HG03103 (cell line): ENCODE measurements around the gene UNC93A.
"Not testable (repeated sequence)": the region's sequence is repeated elsewhere in the genome, so short reads cannot be mapped to it uniquely, and the experiment has no call there.

Experiments
- ATAC-seq: cut with Tn5 transposase; IDR thresholded peaks from one replicate; pipeline ENCODE4 v1.9.1; 2021; ENCODE audit warnings: low read depth; ENCODE audit not compliant: unreplicated experiment

Gene UNC93A

DNA sequence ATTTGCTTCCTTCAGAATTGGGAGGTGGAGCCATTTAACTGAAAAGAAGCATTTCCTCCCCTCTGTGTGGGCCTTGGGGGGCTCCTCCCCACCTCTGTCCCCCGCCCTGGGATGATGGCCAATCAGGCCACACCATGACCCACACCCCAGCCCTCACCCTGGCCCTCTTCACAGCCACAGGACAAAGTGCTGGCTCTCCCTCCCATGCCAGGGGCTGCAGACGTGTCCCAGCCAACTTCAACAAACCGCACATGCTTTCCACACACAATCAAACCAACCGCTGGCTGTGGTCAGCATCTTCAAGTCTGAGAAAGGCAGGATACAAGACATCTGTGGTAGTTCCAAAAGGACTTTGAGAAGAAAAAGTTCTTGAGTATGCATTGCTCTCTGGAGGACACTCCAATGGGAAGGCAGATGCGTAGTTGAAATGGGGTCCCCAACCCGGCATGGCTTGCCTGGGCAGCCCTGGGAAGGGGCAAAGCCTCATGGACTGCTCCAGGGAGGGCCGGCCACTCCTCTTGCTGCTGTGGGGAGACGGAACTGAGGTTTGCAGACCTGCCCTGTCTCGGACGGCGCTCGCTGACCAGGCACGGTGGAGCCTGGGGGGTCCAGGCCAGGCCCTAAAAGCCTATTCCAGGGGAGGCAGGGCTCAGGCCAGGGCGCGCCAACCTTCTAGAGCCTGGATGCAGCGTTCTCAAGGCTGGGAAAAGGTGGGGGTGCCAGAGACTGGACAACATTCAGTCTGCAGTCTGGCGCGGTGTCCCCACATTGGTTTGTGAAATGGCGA is 45.9 kb downstream of the UNC93A start:
- no peak for ATAC-seq

DNA sequence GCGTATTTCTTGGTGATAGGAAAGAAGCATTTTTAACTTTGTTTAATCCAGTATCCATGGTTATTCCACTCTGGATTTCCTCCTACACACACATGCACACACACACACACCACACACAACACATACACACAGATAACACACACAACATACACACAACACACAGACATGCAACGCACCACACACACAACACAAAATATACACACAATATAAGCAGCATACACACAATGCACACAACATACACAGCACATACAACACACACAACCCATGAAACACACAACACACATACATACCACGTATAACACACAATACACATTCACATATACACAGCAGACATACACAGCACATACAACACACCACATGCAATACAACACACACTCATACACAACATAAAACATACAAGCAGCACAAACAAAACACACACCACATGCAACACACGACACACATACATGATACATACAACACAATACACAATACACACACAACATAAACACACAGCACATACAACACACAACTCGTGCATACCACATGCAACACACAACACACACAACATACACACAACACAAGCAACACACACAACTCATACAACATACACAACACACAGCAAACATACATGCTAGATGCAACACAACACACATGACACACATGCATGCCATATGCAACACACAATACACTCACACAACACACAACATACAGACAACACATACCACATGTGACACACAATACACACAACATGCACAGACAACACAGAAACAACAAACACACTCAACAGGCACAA is 46.7 kb downstream of the UNC93A start:
- ATAC-seq = no peak

GRCh38 chr6:167338541-167339117 is 47.5 kb downstream of the UNC93A start:
- ATAC-seq = no peak

DNA sequence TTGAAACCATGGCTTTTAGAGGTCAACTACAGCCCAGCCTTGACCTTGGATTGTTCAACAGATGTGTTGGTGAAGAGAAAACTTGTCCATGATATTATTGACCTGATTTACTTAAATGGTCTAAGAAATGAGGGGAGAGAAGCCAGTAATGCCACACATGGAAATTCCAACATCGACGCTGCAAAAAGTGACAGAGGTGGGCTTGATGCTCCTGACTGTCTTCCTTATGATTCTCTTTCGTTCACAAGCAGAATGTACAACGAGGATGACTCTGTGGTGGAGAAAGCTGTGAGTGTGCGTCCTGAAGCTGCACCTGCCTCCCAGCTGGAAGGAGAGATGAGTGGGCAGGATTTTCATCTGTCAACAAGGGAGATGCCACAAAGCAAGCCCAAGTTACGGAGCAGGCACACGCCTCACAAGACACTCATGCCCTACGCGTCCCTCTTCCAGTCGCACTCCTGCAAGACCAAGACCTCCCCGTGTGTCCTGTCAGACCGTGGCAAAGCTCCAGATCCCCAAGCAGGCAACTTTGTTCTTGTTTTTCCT is 50.0 kb downstream of the UNC93A start:
- ATAC-seq = no peak

DNA sequence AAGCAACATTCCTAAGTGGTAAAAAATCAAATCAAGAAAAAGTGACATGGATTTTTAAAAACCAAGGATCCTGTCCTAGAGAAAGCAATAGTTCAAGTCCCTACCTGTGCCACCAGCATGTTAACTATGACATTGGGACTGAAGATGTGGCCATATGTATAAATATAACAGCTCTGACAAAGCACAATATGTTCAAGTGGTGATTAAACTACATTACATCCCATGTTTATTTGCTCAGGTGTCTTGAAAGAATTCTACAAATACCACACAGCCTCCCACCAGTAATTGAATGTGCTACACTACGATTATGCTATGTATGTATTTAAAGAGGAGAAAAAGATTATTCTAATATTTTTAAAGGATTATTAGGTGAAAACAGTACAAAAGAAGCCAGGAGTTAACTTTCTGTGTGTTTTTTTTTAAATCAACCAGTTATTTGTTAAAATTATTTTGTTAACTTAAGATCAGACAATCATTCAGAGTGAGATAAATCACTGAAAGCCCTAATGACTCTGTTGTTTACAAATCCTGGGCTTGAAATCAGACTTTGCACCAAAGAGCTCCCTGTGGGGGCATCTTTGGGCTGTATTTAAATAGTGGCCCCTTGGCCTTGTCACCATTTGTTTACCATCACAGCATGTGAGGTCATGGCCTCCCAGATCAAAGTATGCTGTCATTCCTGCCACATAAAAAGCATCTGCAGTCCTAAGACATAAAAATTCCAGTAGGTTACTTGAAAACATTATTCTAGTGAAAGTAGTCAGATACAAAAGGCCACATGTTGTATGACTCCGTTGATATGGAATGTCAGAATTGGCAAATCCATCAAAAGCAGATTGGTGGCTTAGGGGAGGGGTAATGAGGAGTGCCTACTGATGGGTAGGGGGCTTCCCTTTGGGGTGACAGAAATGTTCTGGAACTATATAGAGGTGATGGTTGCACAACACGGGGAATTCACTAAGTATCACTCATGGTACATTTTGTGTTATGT is 50.8 kb downstream of the UNC93A start:
- ATAC-seq = no peak

GRCh38 chr6:167342879-167343610 is 51.9 kb downstream of the UNC93A start:
- no peak for ATAC-seq

DNA sequence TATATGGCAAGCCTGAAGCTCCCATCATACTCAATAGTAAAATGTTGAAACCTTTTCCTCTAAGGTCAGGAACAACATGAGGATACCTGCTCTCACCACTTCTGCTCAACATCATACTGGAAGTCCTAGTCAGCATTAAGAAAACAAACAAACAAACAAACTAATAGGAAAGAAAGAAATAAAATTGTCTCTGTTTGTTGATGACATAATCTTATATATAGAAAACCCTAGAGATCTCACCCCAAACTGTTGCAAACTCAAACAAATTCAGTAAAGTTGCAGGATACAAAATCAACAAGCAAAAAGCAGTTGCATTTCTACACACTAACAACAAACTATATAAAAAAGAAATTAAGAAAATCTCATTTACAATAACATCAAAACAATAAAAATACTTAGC is 54.2 kb downstream of the UNC93A start:
- no peak for ATAC-seq

DNA sequence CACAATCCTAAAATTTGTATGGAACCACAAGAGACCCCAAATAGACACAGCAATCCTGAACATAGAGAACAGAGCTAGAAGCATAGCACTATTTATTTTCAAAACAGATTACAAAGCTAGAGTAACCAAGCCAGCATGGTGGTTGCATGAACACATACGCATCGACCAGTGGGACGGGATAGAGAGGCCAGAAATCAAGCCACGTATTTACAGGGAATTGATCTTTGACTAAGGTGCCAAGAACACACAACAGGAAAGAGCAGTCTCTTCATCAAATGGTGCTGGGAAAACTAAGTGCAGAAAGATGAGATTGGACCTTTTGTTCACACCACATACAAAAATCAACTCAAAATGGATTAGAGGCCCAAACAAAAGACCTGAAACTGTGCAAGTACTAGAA is 54.8 kb downstream of the UNC93A start:
- ATAC-seq = no peak

GRCh38 chr6:167347226-167347625 is 56.1 kb downstream of the UNC93A start:
- ATAC-seq = no peak

DNA sequence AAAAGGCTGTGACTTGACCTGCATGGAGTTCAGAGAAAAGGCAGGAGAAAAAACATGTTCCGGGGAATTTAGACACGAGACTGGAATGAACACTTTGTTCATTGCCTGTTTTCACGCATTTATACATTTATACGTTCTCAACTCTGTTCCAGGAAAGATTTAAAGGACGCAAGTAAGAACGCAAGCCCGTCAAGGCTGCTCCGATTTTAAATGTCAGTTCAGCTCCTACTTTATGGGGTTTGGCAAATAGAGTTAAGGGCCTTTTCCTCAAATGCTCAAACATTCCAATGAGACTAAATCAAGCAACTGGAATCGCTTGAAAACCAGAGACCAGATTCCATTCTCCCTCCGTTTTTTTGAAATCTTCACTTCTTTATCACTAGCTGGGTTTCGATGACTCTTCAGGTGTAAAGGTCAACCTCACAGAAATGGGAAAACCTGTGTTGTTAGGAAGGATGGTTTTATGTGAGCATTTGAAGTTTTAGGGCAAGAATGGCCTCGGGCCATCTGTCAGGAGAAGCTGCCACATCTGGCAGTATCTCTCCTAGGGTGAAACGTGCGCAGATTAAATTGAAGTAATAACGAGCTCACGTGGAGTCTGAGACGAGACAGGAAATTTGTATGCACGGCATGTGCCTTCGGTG is 58.6 kb downstream of the UNC93A start:
- ATAC-seq = no peak

GRCh38 chr6:167350275-167350696 is 59.2 kb downstream of the UNC93A start:
- no peak for ATAC-seq

- peak; percentile 57 for ATAC-seq
Measured at GRCh38 chr6:167350731-167351655, 59.9 kb downstream of the UNC93A start.

DNA sequence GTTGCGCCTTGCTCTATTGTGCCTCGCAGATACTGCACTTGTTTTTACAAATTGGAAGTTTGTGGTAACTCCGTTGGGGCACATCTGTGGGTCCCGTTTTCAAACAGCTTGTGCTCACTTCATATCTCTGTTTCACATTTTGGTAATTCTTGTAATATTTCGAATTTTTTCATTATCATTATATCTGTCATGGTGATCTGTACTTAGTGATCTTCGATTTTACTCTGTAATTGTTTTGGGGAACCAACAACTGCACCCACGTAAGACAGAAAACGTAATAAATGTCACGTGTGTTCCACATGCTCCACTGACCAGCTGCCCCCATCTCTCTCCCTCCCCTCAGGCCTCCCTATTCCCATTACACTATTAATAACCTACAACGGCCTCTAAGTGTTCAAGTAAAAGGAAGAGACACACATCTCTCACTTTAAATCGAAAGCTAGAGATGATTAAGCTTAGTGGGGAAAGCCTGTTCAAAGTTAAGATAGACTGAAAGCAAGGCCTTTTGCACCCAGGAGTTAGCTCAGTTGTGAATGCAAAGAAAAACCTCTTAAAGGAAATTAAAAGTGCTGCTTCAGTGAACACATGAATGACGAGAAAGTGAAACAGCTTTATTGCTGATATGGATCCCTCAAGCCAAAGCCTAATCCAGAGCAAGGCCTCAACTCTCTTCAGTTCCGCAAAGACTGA is 60.7 kb downstream of the UNC93A start:
- ATAC-seq = peak; percentile 39

DNA sequence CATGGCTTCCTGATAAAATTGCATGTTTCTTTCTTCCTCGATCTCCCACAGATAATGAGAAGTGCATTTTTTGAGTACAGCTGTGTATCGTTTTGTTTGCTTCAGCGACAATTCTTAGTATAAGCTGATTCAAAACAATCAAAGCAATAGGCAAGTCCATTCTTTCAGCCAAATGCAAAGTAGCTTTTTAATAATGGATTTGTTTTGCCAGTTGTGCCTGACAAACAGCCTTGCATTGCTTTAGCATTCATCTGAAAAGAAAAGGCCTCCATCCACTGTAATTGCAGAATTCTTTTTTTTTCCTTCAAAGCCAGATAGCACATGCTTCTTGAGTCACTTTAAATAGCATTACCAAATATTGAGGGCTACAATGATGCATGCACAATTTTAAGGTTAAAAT is 65.8 kb downstream of the UNC93A start:
- no peak for ATAC-seq

GRCh38 chr6:167358394-167358793 is 67.3 kb downstream of the UNC93A start:
- not testable (repeated sequence) for ATAC-seq

DNA sequence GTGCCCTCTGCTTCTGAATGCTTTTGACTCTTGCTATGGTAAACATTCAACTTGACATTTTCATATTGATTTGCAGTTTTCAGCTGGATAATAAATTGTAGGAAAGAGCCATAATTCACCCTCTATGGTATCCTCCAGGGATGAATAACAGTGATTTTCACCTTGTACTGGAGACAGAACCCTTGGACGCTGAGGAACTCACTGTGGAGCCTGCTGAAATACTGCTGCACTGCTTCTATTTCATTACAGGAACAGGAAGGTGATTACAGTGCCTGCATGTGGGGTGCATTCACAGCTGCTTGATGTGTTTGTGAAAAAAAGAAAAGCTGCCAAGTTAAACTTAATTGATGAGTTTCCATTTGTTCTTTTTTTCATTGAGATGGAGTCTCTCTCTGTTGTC is 70.1 kb downstream of the UNC93A start:
- ATAC-seq = not testable (repeated sequence)
